ENCODE measurements around the gene SELENON.

DNA sequence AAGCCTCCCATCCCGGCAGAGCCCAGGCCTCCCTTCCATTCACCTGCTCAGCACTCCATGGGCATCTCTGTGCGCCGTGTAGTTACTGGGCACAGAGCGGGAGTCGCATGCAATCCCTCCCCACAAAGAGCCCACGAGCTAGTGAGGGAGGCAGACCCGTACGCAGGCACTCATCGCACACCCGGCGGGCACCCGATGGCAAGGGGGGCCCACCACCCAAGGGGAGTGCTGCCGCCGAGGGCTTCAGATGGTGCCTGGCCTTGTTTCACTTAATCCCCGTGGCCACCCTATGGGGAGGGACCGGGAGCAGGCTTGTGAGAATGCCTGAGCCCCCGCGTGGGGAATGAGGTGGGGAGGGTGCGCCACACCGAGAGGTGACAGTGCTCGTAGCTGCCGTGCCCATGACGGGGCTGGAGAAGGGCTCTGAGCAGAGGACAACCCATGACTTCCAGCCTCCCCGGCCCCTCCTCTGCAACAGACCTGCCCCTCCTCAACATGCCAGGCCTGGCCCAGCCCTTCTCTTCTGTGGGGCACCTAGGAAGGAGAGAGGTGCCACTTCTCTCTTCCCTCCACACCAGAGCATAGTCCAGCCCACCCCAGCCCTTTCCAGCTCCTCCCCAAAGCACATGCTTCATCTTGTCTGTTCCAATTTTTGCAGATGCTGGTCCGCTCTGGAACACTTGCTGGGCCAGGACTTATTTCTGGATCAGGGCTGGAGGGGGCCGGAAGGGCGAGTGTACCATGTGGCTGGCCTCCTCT, 30.2 kb upstream of the SELENON start:
- TF ChIP-seq RFX5 (IDR thresholded peaks at IDR 0.05; ENCODE audit: low read length) (no peak), CTCF (IDR thresholded peaks at IDR 0.05) (no peak), CHD2 (IDR thresholded peaks at IDR 0.05; ENCODE audit: low read length, partially characterized antibody) (no peak), SIN3A (IDR thresholded peaks at IDR 0.05; ENCODE audit: borderline replicate concordance, low read depth, low read length) (no peak), MXI1 (IDR thresholded peaks at IDR 0.05; ENCODE audit: low read depth, low read length) (no peak), RCOR1 (IDR thresholded peaks at IDR 0.05; ENCODE audit: low read length) (no peak), YY1 (IDR thresholded peaks at IDR 0.05; ENCODE audit: low read depth) (no peak), TCF12 (IDR thresholded peaks at IDR 0.05) (no peak)
- TF ChIP-seq, protein P1, sequence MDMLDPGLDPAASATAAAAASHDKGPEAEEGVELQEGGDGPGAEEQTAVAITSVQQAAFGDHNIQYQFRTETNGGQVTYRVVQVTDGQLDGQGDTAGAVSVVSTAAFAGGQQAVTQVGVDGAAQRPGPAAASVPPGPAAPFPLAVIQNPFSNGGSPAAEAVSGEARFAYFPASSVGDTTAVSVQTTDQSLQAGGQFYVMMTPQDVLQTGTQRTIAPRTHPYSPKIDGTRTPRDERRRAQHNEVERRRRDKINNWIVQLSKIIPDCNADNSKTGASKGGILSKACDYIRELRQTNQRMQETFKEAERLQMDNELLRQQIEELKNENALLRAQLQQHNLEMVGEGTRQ (IDR thresholded peaks at IDR 0.05; ENCODE audit: borderline replicate concordance, low read depth, low read length): no peak

All from SK-N-SH (cell line).